Astrocyte (in vitro differentiated cells and primary cell): ENCODE data around the gene BMPR1B. TPM values are rescaled to one million over a fixed set of nuclear protein-coding genes. Genes with fewer than 3 reads are reported as not detected.

Experiments
- DNase-seq: peaks from one replicate; pipeline ENCODE4 v3.0.0-alpha.2; 2010; ENCODE audit warnings: low read depth
- FAIRE-seq: peaks from 2 replicates; lab custom pipeline; 2011; peaks lifted over from hg19 to GRCh38; lab: Jason Lieb, UNC
- H2AFZ ChIP-seq: 2 replicates; pipeline ENCODE4 v1.6.0; 2012; ENCODE audit warnings: low read depth, low read length, inconsistent platforms
- H3K27ac ChIP-seq: 2 replicates; pipeline ENCODE4 v1.5.1; 2011; ENCODE audit warnings: low read depth, low read length, inconsistent platforms
- H3K27me3 ChIP-seq: 2 replicates; pipeline ENCODE4 v1.6.0; 2011; ENCODE audit warnings: low read length, inconsistent platforms; ENCODE audit not compliant: insufficient read depth
- H3K36me3 ChIP-seq: 2 replicates; pipeline ENCODE4 v1.5.1; 2011; ENCODE audit warnings: low read length, inconsistent platforms; ENCODE audit not compliant: insufficient read depth
- H3K4me1 ChIP-seq: 2 replicates; pipeline ENCODE4 v1.5.1; 2011; ENCODE audit warnings: low read length, inconsistent platforms; ENCODE audit not compliant: insufficient read depth
- H3K4me2 ChIP-seq: 2 replicates; pipeline ENCODE4 v1.6.0; 2012; ENCODE audit warnings: low read length, inconsistent platforms
- H3K4me3 ChIP-seq: 2 replicates; pipeline ENCODE4 v1.5.1; 2011; ENCODE audit warnings: low read depth, mild to moderate bottlenecking, low read length, inconsistent platforms; ENCODE audit not compliant: insufficient read depth
- H3K79me2 ChIP-seq: 2 replicates; pipeline ENCODE4 v1.6.0; 2012; ENCODE audit warnings: mild to moderate bottlenecking, low read length, inconsistent platforms; ENCODE audit not compliant: insufficient read depth
- H3K9ac ChIP-seq: 2 replicates; pipeline ENCODE4 v1.6.0; 2012; ENCODE audit warnings: mild to moderate bottlenecking, low read length, inconsistent platforms
- H3K9me3 ChIP-seq: 2 replicates; pipeline ENCODE4 v1.5.1; 2012; ENCODE audit warnings: low read depth, mild to moderate bottlenecking, low read length, inconsistent platforms; ENCODE audit not compliant: insufficient read depth
- H4K20me1 ChIP-seq: 2 replicates; pipeline ENCODE4 v1.6.0; 2012; ENCODE audit warnings: low read length, inconsistent platforms; ENCODE audit not compliant: insufficient read depth
- H3K27ac Mint-ChIP-seq: one replicate; pipeline ENCODE4 v1.8.0; 2021; ENCODE audit warnings: mild to moderate bottlenecking, mixed read lengths; ENCODE audit not compliant: unreplicated experiment
- H3K27me3 Mint-ChIP-seq: one replicate; pipeline ENCODE4 v1.8.0; 2021; ENCODE audit warnings: low read depth, mixed read lengths; ENCODE audit not compliant: unreplicated experiment
- H3K36me3 Mint-ChIP-seq: one replicate; pipeline ENCODE4 v1.8.0; 2021; ENCODE audit warnings: low read depth, mixed read lengths; ENCODE audit not compliant: unreplicated experiment
- H3K4me1 Mint-ChIP-seq: one replicate; pipeline ENCODE4 v1.8.0; 2021; ENCODE audit warnings: low read depth, mixed read lengths; ENCODE audit not compliant: unreplicated experiment
- H3K4me3 Mint-ChIP-seq: one replicate; pipeline ENCODE4 v1.8.0; 2021; ENCODE audit warnings: mild to moderate bottlenecking, moderate library complexity, mixed read lengths; ENCODE audit not compliant: unreplicated experiment
- H3K9me3 Mint-ChIP-seq: one replicate; pipeline ENCODE4 v1.8.0; 2021; ENCODE audit warnings: mild to moderate bottlenecking, mixed read lengths; ENCODE audit not compliant: unreplicated experiment
- EZH2 ChIP-seq: IDR thresholded peaks from 2 replicates; pipeline ENCODE4 v1.6.1; 2012; ENCODE audit warnings: mild to moderate bottlenecking, low read length, inconsistent platforms; ENCODE audit not compliant: insufficient read depth
- total RNA-seq: library from RNA; stranded (reverse); gene quantifications from 2 replicates; pipeline ENCODE4 v1.2.1, GENCODE V29; 2021
- TF ChIP-seq, protein P1 (sequence below): IDR thresholded peaks from 2 replicates; pipeline ENCODE4 v1.5.1; 2011; ENCODE audit warnings: low read depth, mild to moderate bottlenecking, inconsistent platforms, low read length, moderate library complexity; ENCODE audit not compliant: insufficient read depth

BMPR1B gene
- total RNA-seq, 1 donor from 2014 or later, result 14.1 TPM

DNA sequence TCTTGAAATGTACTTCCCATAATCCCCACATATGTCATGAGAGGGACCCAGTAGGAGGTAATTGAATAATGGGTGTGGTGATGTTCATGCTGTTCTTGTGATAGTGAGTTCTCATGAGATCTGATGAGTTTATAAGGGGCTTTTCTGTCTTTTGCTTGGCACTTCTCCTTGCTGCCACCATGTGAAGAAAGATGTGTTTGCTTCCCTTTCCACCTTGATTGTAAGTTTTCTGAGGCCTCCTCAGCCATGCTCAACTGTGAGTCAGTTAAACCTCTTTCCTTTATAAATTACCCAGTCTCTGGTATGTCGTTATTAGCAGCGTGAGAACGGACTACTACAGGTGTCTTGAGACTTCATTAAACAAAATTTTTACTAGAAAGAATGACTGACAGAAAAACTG lies 323.2 kb downstream of the BMPR1B start:
- Mint-ChIP-seq H3K36me3 (no peaks in the 10 kb centered on the region), H3K9me3 (no peaks in the 10 kb centered on the region), H3K4me1 (peaks cover 6% of the 10 kb centered on the region), H3K27me3 (no peaks in the 10 kb centered on the region), H3K27ac (no peak overlapping the region), H3K4me3 (no peak overlapping the region)
- no peaks in the 10 kb centered on the region for H3K27me3 ChIP-seq
- no peak overlapping the region for H3K9ac ChIP-seq
- no peaks in the 10 kb centered on the region for H3K4me1 ChIP-seq
- no peak overlapping the region for H3K4me3 ChIP-seq
- no peaks in the 10 kb centered on the region for H3K36me3 ChIP-seq
- no peak for TF ChIP-seq EZH2
- TF ChIP-seq, protein P1, sequence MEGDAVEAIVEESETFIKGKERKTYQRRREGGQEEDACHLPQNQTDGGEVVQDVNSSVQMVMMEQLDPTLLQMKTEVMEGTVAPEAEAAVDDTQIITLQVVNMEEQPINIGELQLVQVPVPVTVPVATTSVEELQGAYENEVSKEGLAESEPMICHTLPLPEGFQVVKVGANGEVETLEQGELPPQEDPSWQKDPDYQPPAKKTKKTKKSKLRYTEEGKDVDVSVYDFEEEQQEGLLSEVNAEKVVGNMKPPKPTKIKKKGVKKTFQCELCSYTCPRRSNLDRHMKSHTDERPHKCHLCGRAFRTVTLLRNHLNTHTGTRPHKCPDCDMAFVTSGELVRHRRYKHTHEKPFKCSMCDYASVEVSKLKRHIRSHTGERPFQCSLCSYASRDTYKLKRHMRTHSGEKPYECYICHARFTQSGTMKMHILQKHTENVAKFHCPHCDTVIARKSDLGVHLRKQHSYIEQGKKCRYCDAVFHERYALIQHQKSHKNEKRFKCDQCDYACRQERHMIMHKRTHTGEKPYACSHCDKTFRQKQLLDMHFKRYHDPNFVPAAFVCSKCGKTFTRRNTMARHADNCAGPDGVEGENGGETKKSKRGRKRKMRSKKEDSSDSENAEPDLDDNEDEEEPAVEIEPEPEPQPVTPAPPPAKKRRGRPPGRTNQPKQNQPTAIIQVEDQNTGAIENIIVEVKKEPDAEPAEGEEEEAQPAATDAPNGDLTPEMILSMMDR, result no peak
- no peak overlapping the region for H3K27ac ChIP-seq
- DNase-seq, result no peak
- no peak for FAIRE-seq
- no peaks in the 10 kb centered on the region for H3K79me2 ChIP-seq
- no peaks in the 10 kb centered on the region for H3K9me3 ChIP-seq
- H3K4me2 ChIP-seq, result no peak overlapping the region
- no peaks in the 10 kb centered on the region for H4K20me1 ChIP-seq
- H2AFZ ChIP-seq, result no peak overlapping the region

- Mint-ChIP-seq H3K27me3 (no peaks in the 10 kb centered on the region), H3K4me1 (peaks cover 16% of the 10 kb centered on the region), H3K27ac (no peak overlapping the region), H3K4me3 (no peak overlapping the region), H3K9me3 (no peaks in the 10 kb centered on the region), H3K36me3 (no peaks in the 10 kb centered on the region)
- no peaks in the 10 kb centered on the region for H3K9me3 ChIP-seq
- no peak overlapping the region for H3K4me3 ChIP-seq
- no peaks in the 10 kb centered on the region for H3K4me1 ChIP-seq
- no peak for TF ChIP-seq EZH2
- TF ChIP-seq, protein P1, result no peak
- FAIRE-seq (no peak), DNase-seq (no peak)
- no peaks in the 10 kb centered on the region for H3K79me2 ChIP-seq
- H2AFZ ChIP-seq, result no peak overlapping the region
- no peaks in the 10 kb centered on the region for H3K36me3 ChIP-seq
- no peak overlapping the region for H3K9ac ChIP-seq
- H3K4me2 ChIP-seq, result no peak overlapping the region
- no peaks in the 10 kb centered on the region for H3K27me3 ChIP-seq
- no peak overlapping the region for H3K27ac ChIP-seq
- H4K20me1 ChIP-seq, result no peaks in the 10 kb centered on the region
Measured at GRCh38 chr4:95084584-95084983, 326.8 kb downstream of the BMPR1B start.

DNA sequence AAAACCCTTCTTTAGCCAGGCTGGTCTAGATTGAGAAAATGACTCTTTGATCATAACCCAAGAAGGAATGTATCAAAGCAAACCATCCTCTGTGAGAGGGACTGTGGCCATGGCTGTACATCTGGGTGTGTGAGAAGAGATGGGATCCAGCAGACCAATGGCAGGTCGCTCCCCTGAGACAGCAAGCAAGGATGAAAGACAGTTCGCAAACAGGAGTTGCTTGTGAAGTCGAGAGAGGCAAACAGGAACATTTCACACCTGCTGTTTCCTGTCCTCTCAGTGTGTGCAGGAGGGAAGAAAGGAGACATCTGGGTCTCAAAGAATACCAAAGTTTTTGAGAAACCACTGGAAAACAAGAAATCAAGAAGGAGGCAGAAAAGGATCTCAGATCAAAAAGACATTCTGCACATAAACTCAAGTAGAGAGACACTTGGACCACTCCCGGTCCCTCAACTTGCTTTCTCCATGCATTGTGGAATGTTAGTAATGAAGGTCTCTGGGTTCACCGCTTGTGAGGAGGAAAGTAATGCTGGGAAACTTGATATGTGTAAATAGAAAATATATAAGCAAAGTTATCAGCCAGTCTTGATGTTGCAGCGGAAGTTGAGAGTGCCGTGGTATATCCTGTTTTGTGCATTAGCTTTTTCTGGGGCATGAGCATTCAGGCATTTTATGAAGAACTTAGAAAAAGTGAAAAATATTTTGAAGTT lies 327.5 kb downstream of the BMPR1B start:
- DNase-seq, result no peak
- H3K27ac ChIP-seq, result no peak overlapping the region
- H2AFZ ChIP-seq, result no peak overlapping the region
- no peak overlapping the region for H3K4me2 ChIP-seq
- H3K4me3 Mint-ChIP-seq, result no peak overlapping the region
- FAIRE-seq, result no peak
- TF ChIP-seq, protein P1, result no peak
- TF ChIP-seq EZH2, result no peak
- no peak overlapping the region for H3K9ac ChIP-seq
- no peaks in the 10 kb centered on the region for H3K4me1 ChIP-seq
- H4K20me1 ChIP-seq, result no peaks in the 10 kb centered on the region
- H3K4me3 ChIP-seq, result no peak overlapping the region
- H3K4me1 Mint-ChIP-seq, result peaks cover 16% of the 10 kb centered on the region
- no peaks in the 10 kb centered on the region for H3K9me3 Mint-ChIP-seq
- H3K27me3 Mint-ChIP-seq, result no peaks in the 10 kb centered on the region
- H3K36me3 Mint-ChIP-seq, result no peaks in the 10 kb centered on the region
- no peaks in the 10 kb centered on the region for H3K9me3 ChIP-seq
- H3K79me2 ChIP-seq, result no peaks in the 10 kb centered on the region
- H3K27me3 ChIP-seq, result no peaks in the 10 kb centered on the region
- no peak overlapping the region for H3K27ac Mint-ChIP-seq
- H3K36me3 ChIP-seq, result no peaks in the 10 kb centered on the region
